ENCODE results near the gene ZKSCAN1. TPM values are rescaled to one million over a fixed set of nuclear protein-coding genes. Genes with fewer than 3 reads are reported as not detected.

ZKSCAN1 gene
- total RNA-seq, 1 experiment from 2014 or later = 69.5 TPM

- intact Hi-C loops (cut with micrococcal nuclease; ENCODE audit: unreplicated experiment) = no loop called here
- POLR2A ChIA-PET (ENCODE audit: low non-redundant PET) = interaction anchor here (0.6 kb wide), 1 partner anchor 309 kb away, joined by 8 read pairs; no protein-coding TSS in a partner anchor
- TF ChIP-seq, protein P1, sequence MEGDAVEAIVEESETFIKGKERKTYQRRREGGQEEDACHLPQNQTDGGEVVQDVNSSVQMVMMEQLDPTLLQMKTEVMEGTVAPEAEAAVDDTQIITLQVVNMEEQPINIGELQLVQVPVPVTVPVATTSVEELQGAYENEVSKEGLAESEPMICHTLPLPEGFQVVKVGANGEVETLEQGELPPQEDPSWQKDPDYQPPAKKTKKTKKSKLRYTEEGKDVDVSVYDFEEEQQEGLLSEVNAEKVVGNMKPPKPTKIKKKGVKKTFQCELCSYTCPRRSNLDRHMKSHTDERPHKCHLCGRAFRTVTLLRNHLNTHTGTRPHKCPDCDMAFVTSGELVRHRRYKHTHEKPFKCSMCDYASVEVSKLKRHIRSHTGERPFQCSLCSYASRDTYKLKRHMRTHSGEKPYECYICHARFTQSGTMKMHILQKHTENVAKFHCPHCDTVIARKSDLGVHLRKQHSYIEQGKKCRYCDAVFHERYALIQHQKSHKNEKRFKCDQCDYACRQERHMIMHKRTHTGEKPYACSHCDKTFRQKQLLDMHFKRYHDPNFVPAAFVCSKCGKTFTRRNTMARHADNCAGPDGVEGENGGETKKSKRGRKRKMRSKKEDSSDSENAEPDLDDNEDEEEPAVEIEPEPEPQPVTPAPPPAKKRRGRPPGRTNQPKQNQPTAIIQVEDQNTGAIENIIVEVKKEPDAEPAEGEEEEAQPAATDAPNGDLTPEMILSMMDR (conservative IDR thresholded peaks at IDR 0.05; ENCODE audit: low read depth, low read length) = no peak
- TF ChIP-seq EZH2 (IDR thresholded peaks at IDR 0.05; ENCODE audit: borderline replicate concordance, low read depth, low read length, poor library complexity, severe bottlenecking) = no peak
- BruUV-seq (replicated peaks) = no TSS peak
- Histone ChIP-seq H3K4me3 (ENCODE audit: low read depth, low read length, poor library complexity, severe bottlenecking) (no peak overlapping the region), H3K36me3 (ENCODE audit: insufficient read depth, low read length, poor library complexity, severe bottlenecking) (peaks cover 53% of the 10 kb centered on the region), H3K27me3 (replicated peaks; ENCODE audit: insufficient read depth, low read depth, low read length, poor library complexity) (no peaks in the 10 kb centered on the region), H3K9me3 (ENCODE audit: low read depth, low read length, poor library complexity, severe bottlenecking) (no peaks in the 10 kb centered on the region), H3K4me1 (ENCODE audit: insufficient read depth, low read length, poor library complexity, severe bottlenecking) (no peaks in the 10 kb centered on the region), H3K27ac (ENCODE audit: low read depth, low read length, poor library complexity, severe bottlenecking) (no peak overlapping the region)
- CTCF ChIA-PET = no interaction called here
- DNase-seq (ENCODE audit: low spot score) = no peak
These were observed 46.3 kb downstream of the ZKSCAN1 start for GRCh38 chr7:100061518-100062193.

DNA sequence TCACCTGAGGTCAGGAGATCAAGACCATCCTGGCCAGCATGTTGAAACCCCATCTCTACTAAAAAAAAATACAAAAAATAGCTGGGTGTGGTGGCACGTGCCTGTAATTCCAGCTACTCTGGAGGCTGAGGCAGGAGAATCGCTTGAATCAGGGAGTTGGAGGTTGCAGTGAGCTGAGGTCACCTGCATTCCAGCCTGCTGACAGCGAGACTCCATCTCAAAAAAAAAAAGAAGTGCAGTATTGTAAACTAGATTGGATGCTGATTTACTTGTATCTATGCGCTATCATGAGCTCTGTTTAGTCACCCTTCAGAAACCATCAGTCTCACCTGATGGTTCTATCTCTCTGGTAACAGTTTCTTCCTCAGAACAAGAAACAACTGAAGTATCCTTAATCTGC lies 48.0 kb downstream of the ZKSCAN1 start:
- no peak for DNase-seq (ENCODE audit: low spot score)
- H3K4me1 ChIP-seq (ENCODE audit: insufficient read depth, low read length, poor library complexity, severe bottlenecking) = no peaks in the 10 kb centered on the region
- H3K9me3 ChIP-seq (ENCODE audit: low read depth, low read length, poor library complexity, severe bottlenecking) = no peaks in the 10 kb centered on the region
- no peak for TF ChIP-seq EZH2 (IDR thresholded peaks at IDR 0.05; ENCODE audit: borderline replicate concordance, low read depth, low read length, poor library complexity, severe bottlenecking)
- TF ChIP-seq, protein P1 (conservative IDR thresholded peaks at IDR 0.05; ENCODE audit: low read depth, low read length) = no peak
- peaks cover 38% of the 10 kb centered on the region for H3K36me3 ChIP-seq (ENCODE audit: insufficient read depth, low read length, poor library complexity, severe bottlenecking)
- H3K27me3 ChIP-seq (replicated peaks; ENCODE audit: insufficient read depth, low read depth, low read length, poor library complexity) = no peaks in the 10 kb centered on the region
- intact Hi-C loops (cut with micrococcal nuclease; ENCODE audit: unreplicated experiment) = no loop called here
- H3K27ac ChIP-seq (ENCODE audit: low read depth, low read length, poor library complexity, severe bottlenecking) = no peak overlapping the region
- CTCF ChIA-PET = no interaction called here
- no peak overlapping the region for H3K4me3 ChIP-seq (ENCODE audit: low read depth, low read length, poor library complexity, severe bottlenecking)
- POLR2A ChIA-PET (ENCODE audit: low non-redundant PET) = no interaction called here
- BruUV-seq (replicated peaks) = no TSS peak

DNA sequence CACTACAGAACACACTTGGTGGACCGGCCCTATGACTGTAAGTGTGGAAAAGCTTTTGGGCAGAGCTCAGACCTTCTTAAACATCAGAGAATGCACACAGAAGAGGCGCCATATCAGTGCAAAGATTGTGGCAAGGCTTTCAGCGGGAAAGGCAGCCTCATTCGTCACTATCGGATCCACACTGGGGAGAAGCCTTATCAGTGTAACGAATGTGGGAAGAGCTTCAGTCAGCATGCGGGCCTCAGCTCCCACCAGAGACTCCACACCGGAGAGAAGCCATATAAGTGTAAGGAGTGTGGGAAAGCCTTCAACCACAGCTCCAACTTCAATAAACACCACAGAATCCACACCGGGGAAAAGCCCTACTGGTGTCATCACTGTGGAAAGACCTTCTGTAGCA lies 48.8 kb downstream of the ZKSCAN1 start:
- ChIA-PET POLR2A (ENCODE audit: low non-redundant PET) (no interaction called here), CTCF (no interaction called here)
- intact Hi-C loops (cut with micrococcal nuclease; ENCODE audit: unreplicated experiment) = no loop called here
- H3K9me3 ChIP-seq (ENCODE audit: low read depth, low read length, poor library complexity, severe bottlenecking) = no peaks in the 10 kb centered on the region
- BruUV-seq (replicated peaks) = no TSS peak
- no peak overlapping the region for H3K27ac ChIP-seq (ENCODE audit: low read depth, low read length, poor library complexity, severe bottlenecking)
- no peaks in the 10 kb centered on the region for H3K4me1 ChIP-seq (ENCODE audit: insufficient read depth, low read length, poor library complexity, severe bottlenecking)
- H3K27me3 ChIP-seq (replicated peaks; ENCODE audit: insufficient read depth, low read depth, low read length, poor library complexity) = no peaks in the 10 kb centered on the region
- no peak for TF ChIP-seq EZH2 (IDR thresholded peaks at IDR 0.05; ENCODE audit: borderline replicate concordance, low read depth, low read length, poor library complexity, severe bottlenecking)
- TF ChIP-seq, protein P1 (conservative IDR thresholded peaks at IDR 0.05; ENCODE audit: low read depth, low read length) = no peak
- H3K4me3 ChIP-seq (ENCODE audit: low read depth, low read length, poor library complexity, severe bottlenecking) = no peak overlapping the region
- DNase-seq (ENCODE audit: low spot score) = no peak
- peaks cover 35% of the 10 kb centered on the region for H3K36me3 ChIP-seq (ENCODE audit: insufficient read depth, low read length, poor library complexity, severe bottlenecking)

All from A673 (cell line).